NCI-H146 (cell line): ENCODE data around the gene FAM83C.

Source experiments
- DNase-seq: peaks from one replicate; lab custom pipeline; 2025; lab: John Stamatoyannopoulos, UW

Gene FAM83C

GRCh38 chr20:35284267-35284991 lies 7.8 kb downstream of the FAM83C start, which contains the start of gene EIF6:
EIF6 (minus strand) TSS chr20:35284772; CDS start chr20:35284487, 285 bp downstream.
- DNase-seq = peak; percentile 92

GRCh38 chr20:35283441-35284266 lies 8.6 kb downstream of the FAM83C start:
- DNase-seq = peak; percentile 59

DNA sequence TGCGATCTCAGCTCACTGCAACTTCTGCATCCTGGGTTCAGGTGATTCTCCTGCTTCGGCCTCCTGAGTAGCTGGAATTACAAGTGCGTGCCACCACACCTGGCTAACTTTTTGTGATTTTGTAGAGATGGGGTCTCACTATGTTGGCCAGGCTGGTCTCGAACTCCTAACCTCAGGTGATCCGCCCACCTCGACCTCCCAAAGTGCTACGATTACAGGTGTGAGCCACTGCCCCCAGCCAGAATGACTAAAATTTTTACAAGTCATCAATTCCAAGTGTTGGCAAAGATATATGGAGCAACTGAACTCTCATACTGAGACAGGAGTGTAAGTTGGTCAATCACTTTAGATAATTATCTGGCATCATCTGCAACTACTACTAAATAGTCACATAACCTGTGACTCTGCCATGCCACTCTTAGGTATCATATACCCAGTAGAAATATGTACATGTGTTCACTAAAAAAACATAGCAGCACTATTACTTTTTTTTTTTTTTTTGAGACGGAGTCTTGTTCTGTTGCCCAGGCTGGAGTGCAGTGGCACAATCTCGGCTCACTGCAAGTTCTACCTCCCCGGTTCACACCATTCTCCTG lies 10.6 kb downstream of the FAM83C start:
- no peak for DNase-seq

GRCh38 chr20:35280523-35280922 lies 11.7 kb downstream of the FAM83C start:
- no peak for DNase-seq

DNA sequence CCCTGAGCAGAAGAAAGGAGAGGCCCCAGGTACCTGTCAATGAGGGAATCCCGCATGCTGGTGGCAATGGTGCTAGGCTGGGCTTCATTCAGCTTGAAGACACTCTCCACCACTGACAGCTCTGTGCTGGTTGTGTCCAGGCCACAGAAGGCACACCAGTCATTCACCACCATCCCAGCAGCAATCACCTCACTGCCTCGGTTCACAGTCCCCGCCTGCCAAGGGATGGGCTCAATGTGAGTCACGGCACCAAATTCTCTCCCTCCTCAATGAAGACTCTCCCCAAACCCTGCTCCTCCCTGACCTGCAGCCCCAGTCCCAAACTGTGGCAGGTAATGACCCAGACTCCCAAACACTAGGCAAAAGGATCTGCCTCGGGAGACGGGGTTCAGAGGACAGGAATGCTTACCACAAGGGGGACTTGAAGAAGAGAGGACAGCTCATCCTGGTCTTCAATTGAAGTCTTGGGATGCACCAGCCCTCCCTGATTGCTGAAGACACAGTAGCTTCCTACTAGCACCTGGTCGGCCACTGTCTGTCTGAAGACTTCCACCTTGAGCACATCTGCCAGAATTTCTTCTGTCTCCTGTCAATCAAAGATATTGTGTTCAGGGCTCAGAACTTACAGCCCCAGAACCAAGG lies 12.6 kb downstream of the FAM83C start:
- DNase-seq = no peak

- DNase-seq = no peak
Observed at GRCh38 chr20:35279040-35279439, 13.2 kb downstream of the FAM83C start.

DNA sequence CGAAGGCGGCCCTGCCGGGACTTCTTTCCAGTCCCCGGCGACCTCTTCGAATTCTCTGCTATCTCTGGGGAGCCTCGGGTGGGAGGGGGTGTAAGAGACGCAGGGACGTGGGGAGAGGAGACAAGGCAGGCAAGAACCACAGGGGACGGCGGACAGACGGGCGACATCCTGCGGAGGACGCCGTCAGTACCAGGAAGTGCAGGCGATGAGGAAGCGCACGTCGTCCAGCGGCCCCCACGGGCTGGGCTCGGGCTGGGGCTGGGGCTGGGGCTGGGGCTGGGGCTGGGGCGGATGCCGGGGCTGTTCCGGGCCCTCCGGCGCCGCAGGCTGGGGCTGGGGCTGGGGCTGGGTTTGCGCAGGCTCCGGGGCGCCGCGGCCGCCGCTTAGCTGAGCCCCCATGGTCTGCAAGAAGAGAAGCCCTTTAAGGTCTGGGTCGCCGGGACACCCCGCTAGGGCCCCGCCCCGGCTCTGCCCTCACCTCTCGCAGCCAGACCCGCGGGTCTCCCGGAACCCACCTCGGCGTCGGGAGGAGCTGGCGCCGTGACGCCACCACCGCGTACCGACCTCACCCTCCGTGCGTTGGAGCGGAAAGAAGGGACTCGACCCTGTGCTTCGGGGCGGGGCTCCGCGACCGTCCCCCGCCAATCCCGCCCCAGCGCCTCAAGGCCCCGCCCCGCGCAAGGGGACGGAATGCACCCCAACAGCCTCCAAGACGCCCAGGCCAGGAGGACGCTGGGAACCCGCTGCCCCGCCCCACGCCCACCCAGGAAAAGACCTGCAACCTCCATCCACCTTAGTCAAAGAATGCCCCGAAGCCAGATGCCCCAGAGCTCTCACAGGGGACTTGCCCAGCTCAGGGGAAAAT lies 14.5 kb downstream of the FAM83C start, which contains the start of gene MMP24OS:
Gene MMP24OS (minus strand): TSS at position 592 of the 865 bp plus-strand sequence. CDS start 193 bp downstream, at position 399.
- peak; percentile 94 for DNase-seq

GRCh38 chr20:35277127-35277526 lies 15.1 kb downstream of the FAM83C start:
- no peak for DNase-seq

DNA sequence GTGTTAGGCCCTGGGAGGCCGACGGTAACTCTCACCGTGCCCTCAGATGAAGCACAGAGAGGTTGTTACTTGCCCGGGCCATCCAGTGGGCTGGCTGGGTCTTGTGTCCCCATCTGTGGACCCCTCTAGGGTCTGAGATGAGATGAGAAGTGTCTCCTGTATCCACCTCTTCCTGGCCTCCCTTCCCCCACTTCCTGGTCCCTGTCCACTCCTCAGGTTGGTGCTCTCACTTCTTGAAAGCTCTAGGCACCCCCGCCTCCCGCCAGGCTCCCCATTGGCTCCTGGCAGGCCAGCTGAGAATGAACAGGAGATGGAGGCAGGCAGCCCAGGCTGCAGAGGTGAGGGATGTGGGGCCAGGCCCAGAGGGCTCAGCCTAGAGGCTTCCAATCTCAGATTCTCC lies 15.8 kb downstream of the FAM83C start:
- no peak for DNase-seq

DNA sequence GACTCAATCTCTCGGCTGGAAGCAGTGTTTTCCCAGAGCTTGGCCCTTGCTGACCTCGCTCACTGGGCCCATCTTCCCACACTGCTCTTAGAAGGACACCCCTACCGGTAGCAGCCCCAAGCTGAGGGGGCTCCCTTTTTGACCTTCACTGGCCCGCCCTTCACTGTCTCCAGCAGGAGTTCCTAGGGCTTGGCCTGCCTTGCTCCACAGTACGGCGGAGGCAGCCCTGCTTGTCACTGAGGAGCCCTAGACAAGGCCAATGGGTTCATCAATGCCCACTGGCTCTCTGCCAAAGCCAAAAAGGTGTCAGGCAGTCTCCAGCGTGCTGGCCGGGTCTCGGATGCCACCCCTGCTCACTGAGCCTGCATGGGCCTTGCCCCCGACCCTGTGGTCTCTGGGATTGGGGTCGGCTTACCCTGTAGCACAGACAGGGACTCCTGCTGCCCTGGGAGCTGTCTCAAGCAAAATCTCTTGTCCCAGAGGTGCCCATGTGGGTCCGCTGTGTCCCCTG lies 16.4 kb downstream of the FAM83C start:
- no peak for DNase-seq

DNA sequence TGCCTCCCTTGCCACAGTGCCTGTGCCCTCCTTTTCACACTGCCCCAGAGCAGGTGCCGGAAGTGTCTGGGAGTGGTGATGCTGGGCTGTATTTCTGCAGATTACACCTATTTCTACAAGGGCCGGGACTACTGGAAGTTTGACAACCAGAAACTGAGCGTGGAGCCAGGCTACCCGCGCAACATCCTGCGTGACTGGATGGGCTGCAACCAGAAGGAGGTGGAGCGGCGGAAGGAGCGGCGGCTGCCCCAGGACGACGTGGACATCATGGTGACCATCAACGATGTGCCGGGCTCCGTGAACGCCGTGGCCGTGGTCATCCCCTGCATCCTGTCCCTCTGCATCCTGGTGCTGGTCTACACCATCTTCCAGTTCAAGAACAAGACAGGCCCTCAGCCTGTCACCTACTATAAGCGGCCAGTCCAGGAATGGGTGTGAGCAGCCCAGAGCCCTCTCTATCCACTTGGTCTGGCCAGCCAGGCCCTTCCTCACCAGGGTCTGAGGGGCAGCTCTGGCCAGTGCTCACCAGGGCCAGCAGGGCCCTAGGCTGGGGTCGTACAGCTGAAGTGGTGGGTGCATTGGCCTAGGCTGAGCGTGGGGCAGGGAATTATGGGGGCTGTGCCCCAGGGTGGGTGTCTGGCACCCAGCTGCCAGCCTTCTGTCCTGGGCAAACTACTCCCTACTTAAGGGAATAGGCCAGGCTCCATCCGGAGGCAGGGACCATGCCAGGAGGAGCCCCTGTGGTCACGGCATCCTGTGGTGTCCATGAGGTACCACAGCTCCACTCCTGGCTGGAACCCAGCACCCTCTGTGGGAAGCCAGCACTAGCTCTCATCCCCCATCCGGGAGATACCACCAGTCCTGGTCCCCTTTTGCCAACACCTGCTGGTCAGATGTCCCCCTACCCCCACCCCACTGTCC lies 17.8 kb downstream of the FAM83C start:
- no peak for DNase-seq

- DNase-seq = no peak
Observed at GRCh38 chr20:35273449-35274171, 18.6 kb downstream of the FAM83C start.

DNA sequence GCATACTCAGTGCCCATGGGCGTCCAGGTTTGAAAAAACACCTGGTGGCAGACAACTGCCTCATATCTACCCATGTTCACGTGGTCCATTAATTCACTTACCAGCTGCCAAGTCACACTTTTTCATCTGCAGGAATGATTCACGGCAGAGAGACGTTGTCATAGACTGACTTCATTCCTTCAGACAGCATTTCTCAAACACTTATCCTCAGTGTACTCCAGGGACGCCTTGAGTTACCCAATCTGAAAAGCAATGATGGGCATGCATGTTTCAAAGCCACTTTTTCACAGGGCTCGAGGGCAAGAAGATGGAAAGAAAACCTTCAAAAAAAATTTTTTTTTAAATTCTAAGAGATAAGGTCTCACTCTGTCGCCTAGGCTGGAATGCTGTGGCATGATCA lies 20.3 kb downstream of the FAM83C start:
- no peak for DNase-seq

GRCh38 chr20:35271073-35271882 lies 20.9 kb downstream of the FAM83C start:
- DNase-seq = no peak

DNA sequence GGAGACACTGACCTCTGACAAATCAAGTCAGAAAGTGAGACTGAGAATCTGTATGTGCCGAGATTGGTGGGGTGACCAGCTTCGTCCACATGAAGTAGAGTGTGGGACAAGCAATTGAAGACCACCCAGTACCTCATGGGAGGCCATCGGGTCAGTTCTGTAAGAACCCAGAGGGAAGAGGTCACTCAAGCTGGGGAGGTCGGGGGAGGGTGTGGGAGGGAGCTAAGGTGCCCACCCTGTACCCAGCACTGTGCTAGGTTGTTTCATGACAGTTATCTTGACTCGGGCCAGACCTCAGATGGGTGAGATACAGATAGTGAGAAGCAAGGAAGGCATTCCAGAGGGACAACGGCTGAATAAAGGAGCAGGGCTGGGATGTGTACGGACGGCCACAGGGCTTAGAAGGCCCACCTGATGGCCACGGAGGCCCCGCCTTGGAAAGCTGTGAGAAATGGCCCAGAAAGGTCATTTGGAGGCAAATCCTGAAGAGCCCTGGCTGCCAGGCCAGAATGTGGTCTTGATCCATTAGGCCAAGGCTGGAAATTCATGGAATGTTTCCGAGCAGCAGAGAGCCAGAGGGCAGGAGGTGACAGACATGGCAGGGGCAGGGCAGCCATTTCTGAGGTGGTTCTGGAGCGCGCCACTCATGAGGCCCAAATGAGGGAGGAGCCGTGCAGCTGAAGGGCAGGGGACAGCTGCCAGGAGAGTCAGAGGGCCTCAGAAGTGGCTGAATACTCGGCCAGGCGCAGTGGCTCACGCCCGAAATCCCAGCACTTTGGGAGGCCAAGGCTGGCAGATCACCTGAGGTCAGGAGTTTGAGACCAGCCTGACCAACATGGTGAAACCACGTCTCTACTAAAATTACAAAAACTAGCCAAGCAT lies 22.0 kb downstream of the FAM83C start:
- no peak for DNase-seq

DNA sequence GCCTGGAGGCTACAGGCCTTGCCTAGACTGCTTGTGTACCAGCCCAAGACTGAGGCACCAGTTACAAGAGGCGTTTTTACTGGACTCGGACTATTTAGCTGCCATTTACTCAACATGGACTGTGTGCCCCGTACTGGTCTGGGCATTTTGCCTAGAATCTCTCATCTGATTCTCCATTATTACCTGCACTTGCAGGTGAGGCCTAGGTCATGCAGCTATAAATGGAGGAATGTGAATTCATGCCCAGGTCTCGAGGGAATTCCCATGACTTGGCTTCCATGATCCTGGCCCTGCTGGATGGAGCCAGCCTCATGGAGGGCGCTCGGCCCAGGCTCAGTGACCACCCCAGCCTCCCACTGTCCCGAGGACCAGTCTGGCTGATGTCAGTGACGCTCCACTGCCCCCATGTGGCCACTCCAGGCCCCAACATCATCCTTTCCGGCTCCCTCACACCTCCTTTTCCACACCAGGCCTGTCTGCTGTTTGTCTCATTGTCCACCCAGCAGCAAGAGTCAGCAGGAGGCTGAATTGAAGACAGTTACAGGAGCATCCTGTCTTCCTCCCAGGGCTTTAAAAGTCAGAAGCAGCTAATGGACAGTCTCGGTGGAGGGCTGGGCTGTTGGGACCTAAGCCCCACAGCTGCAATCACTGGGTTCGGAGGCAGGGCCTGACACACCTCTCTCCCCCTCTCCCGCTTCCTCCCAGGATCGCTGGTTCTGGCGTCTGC lies 23.0 kb downstream of the FAM83C start:
- peak; percentile 48 for DNase-seq

- DNase-seq = no peak
Observed at GRCh38 chr20:35267092-35267491, 25.1 kb downstream of the FAM83C start.
